WTC11 (cell line): Measurements from ENCODE around the gene FGFR2. TPM values are rescaled to one million over a fixed set of nuclear protein-coding genes. Genes with fewer than 3 reads are reported as not detected.

ENCODE experiments used
- ATAC-seq: fragments of 200-7000 bp; cut with Tn5 transposase; 2 replicates; pipeline ENCODE4 v1.10.0; 2021; ENCODE audit warnings: mild to moderate bottlenecking, moderate library complexity
- CTCF ChIA-PET: fragments of 300-600 bp; sonication (Branson Sonifier 250); formaldehyde crosslinking; loops from one replicate; lab custom pipeline; 2021; ENCODE audit warnings: antibody characterized with exemption; lab: Charles Lee
- POLR2A ChIA-PET: fragments of 350-600 bp; sonication (Branson Sonifier 250); formaldehyde crosslinking; loops from one replicate; lab custom pipeline; 2021; ENCODE audit warnings: antibody characterized with exemption; lab: Charles Lee
- DNase-seq: peaks from one replicate; pipeline ENCODE4 v3.0.0; 2021; ENCODE audit warnings: low spot score
- H3K27ac Mint-ChIP-seq: 2 replicates; pipeline ENCODE4 v1.8.0; 2021; ENCODE audit warnings: mixed read lengths
- H3K27me3 Mint-ChIP-seq: 2 replicates; pipeline ENCODE4 v1.8.0; 2021; ENCODE audit warnings: low read depth, mild to moderate bottlenecking, moderate library complexity, mixed read lengths
- H3K36me3 Mint-ChIP-seq: 2 replicates; pipeline ENCODE4 v1.8.0; 2021; ENCODE audit warnings: mixed read lengths
- H3K4me1 Mint-ChIP-seq: 2 replicates; pipeline ENCODE4 v1.8.0; 2022; ENCODE audit warnings: mixed read lengths
- H3K4me3 Mint-ChIP-seq: 2 replicates; pipeline ENCODE4 v1.8.0; 2021; ENCODE audit warnings: mild to moderate bottlenecking, moderate library complexity, mixed read lengths
- H3K9me3 Mint-ChIP-seq: 2 replicates; pipeline ENCODE4 v1.8.0; 2021; ENCODE audit warnings: mixed read lengths
- AFF4 ChIP-seq: sonication (generic); formaldehyde crosslinking; IDR thresholded peaks from 2 replicates; pipeline ENCODE4 v1.8.1; 2023; ENCODE audit warnings: mild to moderate bottlenecking, missing genetic modification reagents, borderline replicate concordance
- ATF1 ChIP-seq: sonication (generic); formaldehyde crosslinking; IDR thresholded peaks from 2 replicates; pipeline ENCODE4 v1.8.1; 2023; ENCODE audit warnings: mild to moderate bottlenecking, moderate library complexity, missing genetic modification reagents
- CDX4 ChIP-seq: fragments of 250-450 bp; sonication (Bioruptor Pico); IDR thresholded peaks from 2 replicates; pipeline ENCODE4 v1.9.0; 2021; ENCODE audit warnings: moderate library complexity, mild to moderate bottlenecking, inconsistent platforms, borderline replicate concordance
- CTCF ChIP-seq: fragments of 200-600 bp; IDR thresholded peaks from 2 replicates; pipeline ENCODE4 v1.8.0; 2022; ENCODE audit warnings: antibody characterized with exemption
- ERG ChIP-seq: fragments of 250-450 bp; sonication (Bioruptor Pico); IDR thresholded peaks from 2 replicates; pipeline ENCODE4 v1.8.0; 2021; ENCODE audit warnings: mild to moderate bottlenecking
- ESRRA ChIP-seq: sonication (generic); formaldehyde crosslinking; IDR thresholded peaks from 2 replicates; pipeline ENCODE4 v1.8.1; 2022; ENCODE audit warnings: mild to moderate bottlenecking, missing genetic modification reagents, borderline replicate concordance
- FOXP1 ChIP-seq: sonication (generic); formaldehyde crosslinking; IDR thresholded peaks from 2 replicates; pipeline ENCODE4 v1.8.0; 2022; ENCODE audit warnings: missing genetic modification reagents, mild to moderate bottlenecking, moderate library complexity, borderline replicate concordance
- FOXP4 ChIP-seq: sonication (generic); formaldehyde crosslinking; IDR thresholded peaks from 2 replicates; pipeline ENCODE4 v1.8.0; 2022; ENCODE audit warnings: mild to moderate bottlenecking, missing genetic modification reagents
- GTF2I ChIP-seq: fragments of 250-450 bp; sonication (Bioruptor Pico); conservative IDR thresholded peaks from 2 replicates; pipeline ENCODE4 v1.4.0; 2021; ENCODE audit warnings: mild to moderate bottlenecking
- JUN ChIP-seq: sonication (generic); formaldehyde crosslinking; IDR thresholded peaks from 2 replicates; pipeline ENCODE4 v1.8.0; 2023; ENCODE audit warnings: mild to moderate bottlenecking, missing genetic modification reagents
- NR3C1 ChIP-seq: sonication (generic); formaldehyde crosslinking; conservative IDR thresholded peaks from 2 replicates; pipeline ENCODE4 v1.8.1; 2023; ENCODE audit warnings: low read depth, mild to moderate bottlenecking, missing genetic modification reagents
- OVOL2 ChIP-seq: fragments of 250-450 bp; sonication (Bioruptor Pico); IDR thresholded peaks from 2 replicates; pipeline ENCODE4 v1.9.0; 2021; ENCODE audit warnings: mild to moderate bottlenecking, borderline replicate concordance
- RORB ChIP-seq: fragments of 250-450 bp; sonication (Bioruptor Pico); IDR thresholded peaks from 2 replicates; pipeline ENCODE4 v1.9.0; 2021; ENCODE audit warnings: mild to moderate bottlenecking
- SOX15 ChIP-seq: fragments of 250-450 bp; sonication (Bioruptor Pico); IDR thresholded peaks from 2 replicates; pipeline ENCODE4 v1.9.0; 2021; ENCODE audit warnings: mild to moderate bottlenecking
- SP1 ChIP-seq: sonication (generic); formaldehyde crosslinking; conservative IDR thresholded peaks from 2 replicates; pipeline ENCODE4 v1.8.1; 2022; ENCODE audit warnings: missing genetic modification reagents
- TEAD1 ChIP-seq: sonication (generic); formaldehyde crosslinking; IDR thresholded peaks from 2 replicates; pipeline ENCODE4 v1.8.0; 2022; ENCODE audit warnings: mild to moderate bottlenecking, missing genetic modification reagents
- TEAD4 ChIP-seq: sonication (generic); formaldehyde crosslinking; IDR thresholded peaks from 2 replicates; pipeline ENCODE4 v1.8.0; 2022; ENCODE audit warnings: mild to moderate bottlenecking, missing genetic modification reagents
- TP53 ChIP-seq: sonication (generic); formaldehyde crosslinking; IDR thresholded peaks from 2 replicates; pipeline ENCODE4 v1.8.1; 2023; ENCODE audit warnings: mild to moderate bottlenecking, missing genetic modification reagents
- ZNF232 ChIP-seq: sonication (generic); formaldehyde crosslinking; IDR thresholded peaks from 2 replicates; pipeline ENCODE4 v1.8.0; 2022; ENCODE audit warnings: mild to moderate bottlenecking, missing genetic modification reagents
- ZNF396 ChIP-seq: fragments of 250-450 bp; sonication (Bioruptor Pico); IDR thresholded peaks from 2 replicates; pipeline ENCODE4 v1.8.0; 2021; ENCODE audit warnings: mild to moderate bottlenecking, moderate library complexity, borderline replicate concordance
- ZNF671 ChIP-seq: fragments of 250-450 bp; sonication (Bioruptor Pico); IDR thresholded peaks from 2 replicates; pipeline ENCODE4 v1.8.0; 2021; ENCODE audit warnings: mild to moderate bottlenecking
- ZSCAN18 ChIP-seq: fragments of 250-450 bp; sonication (Bioruptor Pico); IDR thresholded peaks from 2 replicates; pipeline ENCODE4 v2.1.2; 2022; ENCODE audit warnings: mild to moderate bottlenecking, moderate library complexity
- total RNA-seq: library from RNA; stranded (reverse); gene quantifications from 3 replicates; pipeline ENCODE4 v1.2.3, GENCODE V29; 2021

Gene FGFR2
- total RNA-seq, 1 experiment from 2014 or later = 95.0 TPM

GRCh38 chr10:121435099-121435875 is 163.0 kb downstream of the FGFR2 start:
- CTCF ChIA-PET = interaction anchor here (1.7 kb wide), 1 partner anchor 228 kb away, joined by 3 read pairs; no protein-coding TSS in a partner anchor
- H3K4me1 Mint-ChIP-seq = peaks cover 17% of the 10 kb centered on the region

GRCh38 chr10:121433965-121434364 is 164.3 kb downstream of the FGFR2 start:
- Mint-ChIP-seq H3K4me3 (no peak overlapping the region), H3K36me3 (no peaks in the 10 kb centered on the region), H3K4me1 (peaks cover 17% of the 10 kb centered on the region), H3K27me3 (no peaks in the 10 kb centered on the region; the same call in none of the 2 replicates), H3K9me3 (no peaks in the 10 kb centered on the region), H3K27ac (no peak overlapping the region)
- ChIA-PET POLR2A (no interaction called here), CTCF (no interaction called here)
- DNase-seq = no peak
- ATAC-seq = no peak
- TF ChIP-seq ZNF671 = no peak
- no peak for TF ChIP-seq AFF4
- no peak for TF ChIP-seq ERG (CRISPR knock-in tag)
- TF ChIP-seq TP53 (CRISPR knock-in tag) = no peak
- no peak for TF ChIP-seq CDX4 (CRISPR knock-in tag)
- TF ChIP-seq ATF1 (CRISPR knock-in tag) = no peak
- TF ChIP-seq JUN = no peak
- no peak for TF ChIP-seq SP1
- TF ChIP-seq ZNF232 (CRISPR knock-in tag) = no peak

More at GRCh38 chr10:121435099-121435875, 163.0 kb downstream of the FGFR2 start:
- Mint-ChIP-seq H3K36me3 (no peaks in the 10 kb centered on the region), H3K9me3 (no peaks in the 10 kb centered on the region), H3K27me3 (no peaks in the 10 kb centered on the region; the same call in none of the 2 replicates), H3K27ac (no peak overlapping the region), H3K4me3 (no peak overlapping the region)
- no peak for ATAC-seq
- no peak for DNase-seq
- POLR2A ChIA-PET = no interaction called here
- TF ChIP-seq JUN (no peak), OVOL2 (CRISPR knock-in tag) (no peak), NR3C1 (CRISPR knock-in tag) (no peak), FOXP1 (CRISPR knock-in tag) (no peak), ZNF396 (CRISPR knock-in tag) (no peak), GTF2I (no peak), CTCF (no peak), RORB (CRISPR knock-in tag) (no peak), TEAD1 (CRISPR knock-in tag) (no peak), SOX15 (CRISPR knock-in tag) (no peak), ZNF671 (no peak), TEAD4 (CRISPR knock-in tag) (no peak), FOXP4 (no peak), ZSCAN18 (CRISPR knock-in tag) (no peak), ESRRA (no peak)
